D721Med (cell line): ENCODE data around the gene CD44.
"Not testable (repeated sequence)": the region's sequence is repeated elsewhere in the genome, so short reads cannot be mapped to it uniquely, and the experiment has no call there.

Source experiments
- DNase-seq: peaks from one replicate; pipeline ENCODE4 v3.0.0; 2011; ENCODE audit warnings: low spot score; ENCODE audit not compliant: insufficient read length
- FAIRE-seq: peaks from 2 replicates; lab custom pipeline; 2011; peaks lifted over from hg19 to GRCh38; lab: Jason Lieb, UNC
- TF ChIP-seq, protein P1 (sequence below): IDR thresholded peaks from 2 replicates; pipeline ENCODE4 v1.5.1; 2012; ENCODE audit warnings: mild to moderate bottlenecking, control low read depth; ENCODE audit not compliant: insufficient read depth; ENCODE audit errors: missing control alignments

CD44 gene

DNA sequence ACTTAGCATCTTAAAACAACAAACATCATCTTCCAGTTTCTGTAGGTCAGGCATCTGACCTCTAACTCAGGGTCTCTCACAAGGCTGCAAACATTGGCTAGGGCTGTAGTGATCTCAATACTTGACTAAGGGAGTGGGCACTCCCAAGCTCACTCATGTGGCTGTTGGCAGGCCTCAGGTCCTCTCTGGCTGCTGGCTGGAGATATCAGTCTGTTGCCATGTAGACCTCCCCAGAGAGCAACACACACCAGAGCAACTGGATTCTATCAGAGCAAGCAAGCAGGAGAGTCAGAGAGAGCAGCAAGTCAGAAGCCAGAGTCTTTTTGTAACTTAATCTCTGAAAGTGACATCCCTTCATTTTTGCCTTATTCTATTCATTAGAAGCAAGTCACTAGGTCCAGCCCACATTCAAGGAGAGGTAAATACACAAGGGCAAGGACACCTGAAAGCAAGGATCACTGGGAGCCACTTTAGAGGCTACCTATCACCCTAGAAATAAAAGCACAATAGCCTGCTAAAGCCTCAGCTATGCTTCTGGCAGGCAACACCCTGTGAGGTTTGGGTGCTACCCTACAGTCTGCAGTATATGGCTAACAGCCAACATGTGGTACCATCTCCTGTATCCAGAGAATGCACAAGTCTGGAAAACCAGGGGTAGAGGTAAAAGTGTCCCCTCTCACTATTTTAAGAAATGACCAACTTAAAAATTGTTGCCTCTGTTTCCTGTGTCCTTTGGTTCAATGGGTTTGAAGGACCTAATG is 33.5 kb upstream of the CD44 start:
- TF ChIP-seq, protein P1, sequence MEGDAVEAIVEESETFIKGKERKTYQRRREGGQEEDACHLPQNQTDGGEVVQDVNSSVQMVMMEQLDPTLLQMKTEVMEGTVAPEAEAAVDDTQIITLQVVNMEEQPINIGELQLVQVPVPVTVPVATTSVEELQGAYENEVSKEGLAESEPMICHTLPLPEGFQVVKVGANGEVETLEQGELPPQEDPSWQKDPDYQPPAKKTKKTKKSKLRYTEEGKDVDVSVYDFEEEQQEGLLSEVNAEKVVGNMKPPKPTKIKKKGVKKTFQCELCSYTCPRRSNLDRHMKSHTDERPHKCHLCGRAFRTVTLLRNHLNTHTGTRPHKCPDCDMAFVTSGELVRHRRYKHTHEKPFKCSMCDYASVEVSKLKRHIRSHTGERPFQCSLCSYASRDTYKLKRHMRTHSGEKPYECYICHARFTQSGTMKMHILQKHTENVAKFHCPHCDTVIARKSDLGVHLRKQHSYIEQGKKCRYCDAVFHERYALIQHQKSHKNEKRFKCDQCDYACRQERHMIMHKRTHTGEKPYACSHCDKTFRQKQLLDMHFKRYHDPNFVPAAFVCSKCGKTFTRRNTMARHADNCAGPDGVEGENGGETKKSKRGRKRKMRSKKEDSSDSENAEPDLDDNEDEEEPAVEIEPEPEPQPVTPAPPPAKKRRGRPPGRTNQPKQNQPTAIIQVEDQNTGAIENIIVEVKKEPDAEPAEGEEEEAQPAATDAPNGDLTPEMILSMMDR, result no peak
- no peak for DNase-seq
- no peak for FAIRE-seq

DNA sequence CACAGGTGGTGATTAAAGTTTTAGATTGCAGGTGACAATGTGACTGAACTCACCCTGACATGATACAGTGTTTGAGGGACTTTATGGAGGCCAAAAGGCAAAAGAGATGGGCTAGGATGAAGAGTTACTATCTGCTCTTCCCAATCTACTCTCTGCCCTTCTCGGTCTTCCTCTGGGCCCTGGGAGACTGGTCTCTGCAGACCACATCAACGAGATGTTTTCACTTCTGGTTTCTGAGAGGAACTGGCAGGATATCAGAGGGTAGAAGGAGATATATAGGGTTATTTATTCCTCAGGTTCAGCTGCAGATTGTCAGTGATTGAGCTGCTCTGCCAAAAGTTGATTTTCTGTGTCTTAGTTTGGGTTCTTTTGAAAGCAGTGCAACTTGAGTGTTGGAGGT is 32.4 kb upstream of the CD44 start:
- TF ChIP-seq, protein P1, result no peak
- DNase-seq, result no peak
- FAIRE-seq, result no peak

DNA sequence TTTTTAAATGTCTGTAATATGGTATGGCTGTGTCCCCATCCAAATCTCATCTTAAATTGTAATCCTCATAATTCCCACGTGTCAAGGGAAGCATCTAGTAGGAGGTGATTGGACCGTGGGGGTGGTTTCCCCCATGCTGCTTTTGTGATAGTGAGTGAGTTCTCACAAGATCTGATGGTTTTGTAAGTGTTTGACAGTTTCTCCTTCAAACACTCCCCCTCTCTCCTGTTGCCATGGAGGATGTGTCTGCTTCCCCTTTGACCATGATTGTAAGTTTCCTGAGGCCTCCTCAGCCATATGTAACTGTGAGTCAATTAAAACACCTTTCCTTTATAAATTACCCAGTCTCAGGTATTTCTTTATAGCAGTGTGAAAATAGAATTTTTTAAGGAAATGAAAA is 31.1 kb upstream of the CD44 start:
- TF ChIP-seq, protein P1, result no peak
- DNase-seq, result no peak
- FAIRE-seq, result no peak

DNA sequence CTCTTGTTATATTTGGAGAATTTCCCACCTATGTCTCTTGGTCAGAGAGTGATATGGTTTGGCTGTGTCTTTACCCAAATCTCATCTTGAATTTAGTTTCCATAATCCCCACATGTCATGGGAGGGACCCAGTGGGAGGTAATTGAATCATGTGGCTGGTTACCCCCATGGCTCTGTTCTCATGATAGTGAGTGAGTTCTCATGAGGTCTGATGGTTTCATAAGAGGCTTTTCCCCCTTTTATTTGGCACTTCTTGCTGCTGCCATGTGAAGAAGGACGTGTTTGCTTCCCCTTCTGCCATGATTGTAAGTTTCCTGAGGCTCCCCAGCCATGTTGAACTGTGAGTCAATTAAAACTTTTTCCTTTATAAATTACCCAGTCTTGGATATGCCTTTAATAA is 30.6 kb upstream of the CD44 start:
- not testable (repeated sequence) for DNase-seq, FAIRE-seq

DNA sequence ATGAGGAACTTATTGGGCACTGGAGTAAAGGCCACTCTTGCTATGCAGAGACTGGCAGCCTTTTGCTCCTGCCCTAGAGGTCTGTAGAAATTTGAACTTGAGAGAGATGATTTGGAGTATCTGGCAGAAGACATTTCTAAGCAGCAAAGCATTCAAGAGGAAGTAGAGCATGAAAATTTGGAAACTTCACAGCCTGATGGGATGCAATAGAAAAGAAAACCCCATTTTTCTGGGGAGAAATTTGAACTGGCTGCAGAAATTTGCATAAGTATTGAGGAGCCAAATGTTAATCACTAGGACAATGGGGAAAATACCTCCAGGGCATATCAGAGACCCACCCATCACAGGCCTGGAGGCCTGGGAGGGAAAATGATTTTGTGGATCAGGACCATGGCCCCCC is 29.9 kb upstream of the CD44 start:
- no peak for FAIRE-seq
- TF ChIP-seq, protein P1, result no peak

DNA sequence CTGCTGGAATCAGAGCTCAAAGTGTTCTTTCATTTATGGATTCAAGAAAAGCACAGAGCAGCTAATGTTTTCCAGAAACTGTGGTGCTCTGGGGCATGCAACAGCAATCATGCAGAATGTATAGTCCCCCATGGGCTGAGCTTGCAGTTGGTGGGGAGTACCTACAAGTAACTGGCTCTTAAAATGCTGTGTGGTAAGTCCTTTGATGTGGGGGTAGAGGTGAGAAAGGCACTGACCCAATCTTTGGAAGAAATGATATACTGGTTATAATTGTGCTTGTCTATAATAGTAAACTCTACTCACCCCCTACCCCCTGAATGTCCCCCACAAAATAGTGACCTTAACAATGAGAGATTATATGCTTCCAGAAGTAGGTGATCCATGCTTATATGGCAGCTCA is 29.1 kb upstream of the CD44 start:
- TF ChIP-seq, protein P1, result no peak

More for the DNA sequence above, 29.9 kb upstream of the CD44 start:
- DNase-seq, result no peak

DNA sequence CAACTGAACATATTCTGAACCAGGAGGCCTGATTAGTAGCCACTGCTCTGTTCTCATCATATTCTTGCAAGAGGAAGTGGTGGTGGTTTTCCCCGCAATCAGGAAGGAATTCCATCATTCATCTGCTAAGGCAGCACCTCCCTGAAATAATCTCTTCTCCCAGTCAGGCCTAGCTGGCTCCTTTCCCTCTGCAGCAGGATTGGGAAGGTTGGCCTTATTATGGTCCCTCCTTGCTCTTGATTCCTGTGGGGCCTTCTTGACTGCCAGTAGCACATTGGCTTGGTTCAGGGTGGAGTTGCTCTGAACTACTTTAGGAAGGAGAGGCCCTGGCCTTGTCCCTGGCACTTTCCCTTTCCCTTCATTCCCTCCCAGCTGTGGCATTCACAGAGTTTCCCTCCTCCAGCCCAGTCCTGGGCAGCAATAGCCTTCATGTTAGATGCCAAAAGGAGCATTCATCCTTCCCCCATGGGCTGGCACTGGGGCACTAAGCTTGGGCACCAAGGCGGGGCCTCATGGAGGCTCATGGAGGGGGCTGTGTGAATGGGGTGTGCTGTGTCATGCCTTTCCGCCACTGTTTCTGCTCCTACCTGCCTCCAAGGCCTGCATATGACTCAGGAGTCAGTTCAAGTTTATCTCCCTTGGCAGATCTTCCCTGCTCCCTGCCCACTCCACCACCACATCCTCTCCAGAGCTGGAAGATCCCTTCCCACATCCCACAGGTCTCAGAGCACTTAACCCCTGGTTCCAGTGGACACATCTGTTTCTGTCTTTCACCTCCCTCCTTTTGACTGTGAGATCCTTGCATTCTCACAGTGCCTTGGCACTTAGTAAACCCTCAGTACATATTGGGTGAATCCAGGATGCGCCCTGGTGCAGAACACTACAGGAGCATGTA is 27.6 kb upstream of the CD44 start:
- DNase-seq, result no peak
- TF ChIP-seq, protein P1, result no peak
- FAIRE-seq, result no peak

More for the DNA sequence above, 29.1 kb upstream of the CD44 start:
- FAIRE-seq (no peak), DNase-seq (no peak)
